HepG2 (cell line): ENCODE measurements around the gene STYXL1. TPM values are rescaled to one million over a fixed set of nuclear protein-coding genes. Genes with fewer than 3 reads are reported as not detected.

Experiments
- AKAP8 ChIP-seq: sonication (generic); formaldehyde crosslinking; IDR thresholded peaks from 2 replicates; pipeline ENCODE4 v1.5.1; 2020; ENCODE audit warnings: mild to moderate bottlenecking, missing genetic modification reagents
- ARID3A ChIP-seq: IDR thresholded peaks from 2 replicates; pipeline ENCODE4 v1.6.1; 2012; ENCODE audit warnings: low read depth, low read length, improper control_type of control experiment
- ELK4 ChIP-seq: sonication (generic); formaldehyde crosslinking; IDR thresholded peaks from 2 replicates; pipeline ENCODE4 v1.9.0; 2021; ENCODE audit warnings: missing genetic modification reagents, borderline replicate concordance
- GLMP ChIP-seq: sonication (generic); formaldehyde crosslinking; IDR thresholded peaks from 2 replicates; pipeline ENCODE4 v1.9.0; 2021; ENCODE audit warnings: missing genetic modification reagents, mild to moderate bottlenecking, borderline replicate concordance
- KDM4B ChIP-seq: sonication (generic); formaldehyde crosslinking; IDR thresholded peaks from 2 replicates; pipeline ENCODE4 v1.4.0; 2020; ENCODE audit warnings: missing genetic modification reagents
- KDM5B ChIP-seq: sonication (generic); formaldehyde crosslinking; IDR thresholded peaks from 2 replicates; pipeline ENCODE4 v1.4.0; 2020; ENCODE audit warnings: missing genetic modification reagents, mild to moderate bottlenecking, borderline replicate concordance
- NR2F6 ChIP-seq, 2 experiments: IDR thresholded peaks; 2 replicates each; pipeline ENCODE4 v1.6.1; 2016; ENCODE audit warnings: antibody characterized with exemption in 1 of 2, mild to moderate bottlenecking in 1 of 2
- PRDM4 ChIP-seq: sonication (generic); formaldehyde crosslinking; IDR thresholded peaks from 2 replicates; pipeline ENCODE4 v1.9.0; 2021; ENCODE audit warnings: missing genetic modification reagents, borderline replicate concordance
- SOX5 ChIP-seq: IDR thresholded peaks from 2 replicates; pipeline ENCODE4 v1.6.1; 2016; ENCODE audit warnings: borderline replicate concordance
- THAP8 ChIP-seq: sonication (generic); formaldehyde crosslinking; IDR thresholded peaks from 2 replicates; pipeline ENCODE4 v1.5.1; 2020; ENCODE audit warnings: missing genetic modification reagents, mild to moderate bottlenecking, borderline replicate concordance
- TRIM24 ChIP-seq: sonication (generic); formaldehyde crosslinking; IDR thresholded peaks from 2 replicates; pipeline ENCODE4 v1.8.0; 2022; ENCODE audit warnings: mild to moderate bottlenecking, missing genetic modification reagents
- ZBED4 ChIP-seq: sonication (generic); formaldehyde crosslinking; IDR thresholded peaks from 2 replicates; pipeline ENCODE4 v1.4.0; 2020; ENCODE audit warnings: missing genetic modification reagents, borderline replicate concordance
- ZBTB37 ChIP-seq: sonication (generic); formaldehyde crosslinking; IDR thresholded peaks from 2 replicates; pipeline ENCODE4 v1.4.0; 2020; ENCODE audit warnings: mild to moderate bottlenecking, missing genetic modification reagents
- ZSCAN25 ChIP-seq: sonication (generic); formaldehyde crosslinking; IDR thresholded peaks from 2 replicates; pipeline ENCODE4 v1.8.0; 2022; ENCODE audit warnings: mild to moderate bottlenecking, missing genetic modification reagents
- polyA plus RNA-seq, 8 experiments: library from polyadenylated mRNA; depleted of rRNA in 3 of 8; stranded (reverse) in 7 of 8; unstranded in 1 of 8; fragments of >200 nt; fragmentation: Illumina TruSeq in 4 of 8; extraction: Trizol in 4 of 8; gene quantifications; 2 replicates each; pipeline versions ENCODE4 v1.2.1 to v1.2.3, GENCODE V29; 2011 to 2016; ENCODE audit warnings: low read depth in 4 of 8, missing spikeins in 1 of 8, mixed read lengths in 1 of 8; ENCODE audit not compliant: insufficient read depth in 1 of 8
- total RNA-seq, 5 experiments: library from RNA; depleted of rRNA; stranded (reverse); fragments of >200 nt; fragmentation: Illumina TruSeq; extraction: Trizol; gene quantifications; 2 replicates each; pipeline ENCODE4 v1.2.3, GENCODE V29; 2016; ENCODE audit warnings: low read depth in 1 of 5

STYXL1 gene
- total and polyA plus RNA-seq, 2 of the 13 experiments (the other 11 are each of a cell fraction or from before 2014, with no cell fraction given) = 23.9 to 38.3 TPM

- TF ChIP-seq ARID3A (no peak), ZBED4 (peak; percentile 25; the same call in 1 of the 2 replicates), ZBTB37 (CRISPR knock-in tag) (no peak), PRDM4 (CRISPR knock-in tag) (no peak), NR2F6 (IDR thresholded peaks at IDR 0.05) (0 out of 2 replicates have a peak, but pooled peaks have one; percentile 30), NR2F6 (CRISPR knock-in tag; IDR thresholded peaks at IDR 0.05) (peak; percentile 78), THAP8 (CRISPR knock-in tag) (peak; percentile 78; the same call in 1 of the 2 replicates), GLMP (CRISPR knock-in tag) (no peak), ELK4 (CRISPR knock-in tag) (peak; percentile 80; the same call in 1 of the 2 replicates), KDM5B (CRISPR knock-in tag) (peak; percentile 89), KDM4B (CRISPR knock-in tag) (peak; percentile 49), SOX5 (CRISPR knock-in tag) (no peak), TRIM24 (CRISPR knock-in tag) (no peak), AKAP8 (CRISPR knock-in tag) (no peak; the same call in 1 of the 2 replicates), ZSCAN25 (CRISPR knock-in tag) (peak; percentile 72; the same call in 1 of the 2 replicates)
These were observed at the start of gene STYXL1, which contains the start of gene MDH2 (continued) for GRCh38 chr7:76047811-76048667.
